A673 (cell line): ENCODE data around the gene ARID5B. TPM values are rescaled to one million over a fixed set of nuclear protein-coding genes. Genes with fewer than 3 reads are reported as not detected.

Experiments
- BruUV-seq: library from RNA; stranded (reverse); fragments of 400-500 nt; replicated peaks from 2 replicates; lab custom pipeline; 2021; lab: Mats Ljungman, UMichigan
- CTCF ChIA-PET: fragments of 300-600 bp; sonication (Branson Sonifier 250); formaldehyde crosslinking; loops from one replicate; lab custom pipeline; 2022; ENCODE audit warnings: antibody characterized with exemption; lab: Charles Lee
- POLR2A ChIA-PET: fragments of 300-600 bp; sonication (Branson Sonifier 250); formaldehyde crosslinking; loops from one replicate; lab custom pipeline; 2022; ENCODE audit warnings: antibody characterized with exemption; ENCODE audit not compliant: low non-redundant PET; lab: Charles Lee
- DNase-seq: peaks from one replicate; pipeline ENCODE4 v3.0.0-alpha.2; 2015; ENCODE audit warnings: low spot score
- H3K27ac ChIP-seq: fragments of 200-600 bp; sonication (generic); 2 replicates; pipeline ENCODE4 v1.5.1; 2016; ENCODE audit warnings: mixed run types, low read depth, mild to moderate bottlenecking, mixed read lengths, antibody characterized with exemption, low read length; ENCODE audit not compliant: poor library complexity, severe bottlenecking
- H3K27me3 ChIP-seq: fragments of 200-600 bp; sonication (generic); replicated peaks from 2 replicates; pipeline ENCODE4 v1.6.1; 2017; ENCODE audit warnings: mixed run types, low read depth, mild to moderate bottlenecking, mixed read lengths, antibody characterized with exemption, low read length; ENCODE audit not compliant: insufficient read depth, poor library complexity
- H3K36me3 ChIP-seq: fragments of 200-600 bp; sonication (generic); 2 replicates; pipeline ENCODE4 v1.6.1; 2016; ENCODE audit warnings: mixed run types, mild to moderate bottlenecking, mixed read lengths, antibody characterized with exemption, low read length; ENCODE audit not compliant: insufficient read depth, poor library complexity, severe bottlenecking
- H3K4me1 ChIP-seq: fragments of 200-600 bp; sonication (generic); 2 replicates; pipeline ENCODE4 v1.6.1; 2017; ENCODE audit warnings: mixed run types, mild to moderate bottlenecking, mixed read lengths, antibody characterized with exemption, low read length; ENCODE audit not compliant: insufficient read depth, poor library complexity, severe bottlenecking
- H3K4me3 ChIP-seq: fragments of 200-600 bp; sonication (generic); 2 replicates; pipeline ENCODE4 v1.5.1; 2016; ENCODE audit warnings: low read depth, mixed run types, mild to moderate bottlenecking, mixed read lengths, low read length; ENCODE audit not compliant: poor library complexity, severe bottlenecking
- H3K9me3 ChIP-seq: fragments of 200-600 bp; sonication (generic); 2 replicates; pipeline ENCODE4 v1.6.1; 2016; ENCODE audit warnings: mixed run types, low read depth, mild to moderate bottlenecking, mixed read lengths, antibody characterized with exemption, low read length; ENCODE audit not compliant: poor library complexity, severe bottlenecking
- CTCF ChIP-seq: fragments of 300-800, 200-600 bp; sonication (generic); conservative IDR thresholded peaks from 2 replicates; pipeline ENCODE4 v1.5.1; 2017; ENCODE audit warnings: low read depth, mild to moderate bottlenecking, antibody characterized with exemption, low read length, moderate library complexity, mixed read lengths
- EZH2 ChIP-seq: fragments of 200-600 bp; sonication (generic); IDR thresholded peaks from 2 replicates; pipeline ENCODE4 v1.6.1; 2017; ENCODE audit warnings: borderline replicate concordance, low read depth, mild to moderate bottlenecking, mixed read lengths, antibody characterized with exemption, low read length; ENCODE audit not compliant: poor library complexity, severe bottlenecking
- intact Hi-C: fragments of 100-400 bp; cut with micrococcal nuclease; formaldehyde crosslinking; loops from one replicate; pipeline ENCODE4 v1.10.0; 2022; ENCODE audit not compliant: unreplicated experiment
- total RNA-seq: library from RNA; stranded (reverse); gene quantifications from 2 replicates; pipeline ENCODE4 v1.2.3, GENCODE V29; 2021

ARID5B gene
- total RNA-seq, 1 experiment from 2014 or later, result 29.0 TPM

GRCh38 chr10:62007145-62007544 is 105.6 kb downstream of the ARID5B start:
- no peaks in the 10 kb centered on the region for H3K9me3 ChIP-seq
- no TSS peak for BruUV-seq
- TF ChIP-seq CTCF, result no peak
- no peak for TF ChIP-seq EZH2
- DNase-seq, result no peak
- peaks cover 19% of the 10 kb centered on the region for H3K4me1 ChIP-seq
- H3K27me3 ChIP-seq, result no peaks in the 10 kb centered on the region
- no peak overlapping the region for H3K4me3 ChIP-seq
- no peak overlapping the region for H3K27ac ChIP-seq
- H3K36me3 ChIP-seq, result no peaks in the 10 kb centered on the region
- intact Hi-C loops, result no loop called here
- CTCF ChIA-PET, result interaction anchor here (0.7 kb wide), 1 partner anchor 1508 kb away, joined by 3 read pairs; no protein-coding TSS in a partner anchor
- POLR2A ChIA-PET, result no interaction called here

DNA sequence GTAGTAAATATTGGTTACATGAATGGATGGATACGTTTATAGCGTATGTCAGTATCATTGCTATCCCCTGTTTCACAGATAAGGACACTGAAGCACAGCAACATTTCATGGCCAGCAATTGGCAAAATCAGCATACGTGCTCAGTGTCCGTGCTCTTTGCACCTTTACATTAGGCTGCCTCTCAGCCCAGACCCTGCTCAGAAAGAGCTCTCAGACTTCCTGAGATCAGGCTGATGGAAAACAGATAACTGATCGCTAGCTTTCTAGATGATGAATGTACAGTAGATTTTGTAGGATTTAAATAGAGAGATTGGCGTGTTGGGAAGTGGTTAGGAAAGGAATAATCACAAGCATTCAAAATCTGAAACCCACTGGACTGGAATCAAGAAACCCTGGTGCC is 106.7 kb downstream of the ARID5B start:
- Histone ChIP-seq H3K4me1 (peaks cover 19% of the 10 kb centered on the region), H3K27me3 (no peaks in the 10 kb centered on the region), H3K27ac (no peak overlapping the region), H3K9me3 (no peaks in the 10 kb centered on the region), H3K36me3 (peaks cover 2% of the 10 kb centered on the region), H3K4me3 (no peak overlapping the region)
- POLR2A ChIA-PET, result no interaction called here
- BruUV-seq, result no TSS peak
- no peak for DNase-seq
- intact Hi-C loops, result no loop called here
- CTCF ChIA-PET, result no interaction called here
- TF ChIP-seq EZH2 (no peak), CTCF (no peak)

- ChIA-PET POLR2A (no interaction called here), CTCF (no interaction called here)
- TF ChIP-seq CTCF (no peak), EZH2 (no peak)
- no peak overlapping the region for H3K27ac ChIP-seq
- no TSS peak for BruUV-seq
- DNase-seq, result no peak
- no peaks in the 10 kb centered on the region for H3K27me3 ChIP-seq
- intact Hi-C loops, result no loop called here
- H3K36me3 ChIP-seq, result peaks cover 2% of the 10 kb centered on the region
- peaks cover 18% of the 10 kb centered on the region for H3K4me1 ChIP-seq
- H3K4me3 ChIP-seq, result no peak overlapping the region
- H3K9me3 ChIP-seq, result no peaks in the 10 kb centered on the region
Observed at GRCh38 chr10:62008946-62009345, 107.4 kb downstream of the ARID5B start.
